ENCODE measurements around the gene HDGFL2.
"Not testable (repeated sequence)": the region's sequence is repeated elsewhere in the genome, so short reads cannot be mapped to it uniquely, and the experiment has no call there.

The HDGFL2 gene

GRCh38 chr19:4516939-4517300, 44.8 kb downstream of the HDGFL2 start:
- DNase-seq, result no peak

- no peak for DNase-seq
Measured at GRCh38 chr19:4517451-4518057, 45.5 kb downstream of the HDGFL2 start.

GRCh38 chr19:4518345-4519171, 46.5 kb downstream of the HDGFL2 start, which contains the start of gene PLIN4:
Gene PLIN4, minus strand, starts transcription at chr19:4518486. Its CDS starts 214 bp downstream, at chr19:4518272.
- no peak for DNase-seq

GRCh38 chr19:4519172-4519496, 47.0 kb downstream of the HDGFL2 start:
- no peak for DNase-seq

- DNase-seq, result no peak
Measured at GRCh38 chr19:4519521-4520277, 47.6 kb downstream of the HDGFL2 start.

GRCh38 chr19:4521170-4521887, 49.2 kb downstream of the HDGFL2 start:
- DNase-seq, result no peak

GRCh38 chr19:4521888-4522242, 49.8 kb downstream of the HDGFL2 start:
- DNase-seq, result no peak

- DNase-seq, result no peak
Measured at GRCh38 chr19:4522291-4523002, 50.4 kb downstream of the HDGFL2 start.

GRCh38 chr19:4523306-4524110, 51.4 kb downstream of the HDGFL2 start:
- DNase-seq, result no peak

GRCh38 chr19:4524808-4525562, 52.9 kb downstream of the HDGFL2 start:
- peak; percentile 39 to 75 (median 50) for DNase-seq

GRCh38 chr19:4525563-4526002, 53.5 kb downstream of the HDGFL2 start:
- no peak for DNase-seq

GRCh38 chr19:4527377-4527776, 55.3 kb downstream of the HDGFL2 start:
- DNase-seq, result not testable (repeated sequence)

- DNase-seq, result no peak
Measured at GRCh38 chr19:4528843-4529242, 56.7 kb downstream of the HDGFL2 start.

- DNase-seq, result no peak
Measured at GRCh38 chr19:4529924-4530522, 57.9 kb downstream of the HDGFL2 start.

GRCh38 chr19:4531562-4532165, 59.6 kb downstream of the HDGFL2 start:
- DNase-seq, result no peak

GRCh38 chr19:4533334-4533733, 61.2 kb downstream of the HDGFL2 start:
- DNase-seq, result no peak

GRCh38 chr19:4533835-4534424, 61.8 kb downstream of the HDGFL2 start:
- DNase-seq, result no peak

GRCh38 chr19:4534836-4535658, 63.0 kb downstream of the HDGFL2 start, which contains the start of gene PLIN5:
Gene PLIN5, minus strand, starts transcription at chr19:4535224. Its CDS starts 1,150 bp downstream, at chr19:4534074.
- DNase-seq, result no peak

Measured in activated CD4-positive, CD25-positive, alpha-beta regulatory T cell (primary cell).